Activated T-helper 9 cell treated with anti-CD3 and anti-CD28 coated beads, Interleukin-2, amount 50 U/mL, for 16 hours (primary cell): Measurements from ENCODE around the gene PGA4.

ENCODE experiments used
- DNase-seq: peaks from one replicate; pipeline ENCODE4 v3.0.0-alpha.2; 2020; ENCODE audit warnings: low read depth

Gene PGA4

GRCh38 chr11:61279934-61280659 is 58.0 kb downstream of the PGA4 start:
- no peak for DNase-seq

DNA sequence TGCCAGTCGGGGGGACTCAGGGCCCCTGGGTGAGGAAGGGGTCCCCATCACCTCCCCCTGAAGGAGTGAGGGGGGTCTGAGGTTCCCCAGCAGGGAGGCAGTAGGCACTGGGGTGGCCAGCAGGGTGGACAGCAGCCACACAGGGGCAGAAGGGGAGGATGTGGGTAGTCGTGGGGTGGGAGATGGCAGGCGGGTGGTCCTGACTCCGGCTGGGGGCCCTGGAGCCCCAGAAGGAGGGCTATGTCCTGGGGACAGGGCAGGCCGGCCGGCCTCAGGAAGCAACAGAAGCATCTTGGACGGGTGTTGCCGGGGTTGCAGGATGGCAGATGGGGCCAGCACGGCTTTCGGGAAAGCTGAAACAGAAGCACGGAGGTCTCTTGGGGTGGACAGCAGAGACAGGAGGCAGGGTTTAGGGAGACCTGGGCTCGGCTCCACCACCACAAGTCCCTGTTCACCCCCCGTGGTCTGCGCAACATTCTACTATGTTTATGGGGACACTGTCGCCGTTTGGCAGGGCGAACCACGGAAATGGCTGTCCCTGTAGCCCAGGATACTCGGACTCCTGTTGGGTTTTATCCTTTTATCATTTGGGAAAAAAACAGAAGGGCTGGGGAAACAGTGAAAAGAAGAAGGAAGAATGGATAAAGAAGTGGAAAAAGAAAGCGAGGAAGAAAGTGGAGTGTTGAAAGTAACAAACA is 58.9 kb downstream of the PGA4 start:
- no peak for DNase-seq
